HepG2 (cell line): ENCODE measurements around the gene PIM3. TPM values are rescaled to one million over a fixed set of nuclear protein-coding genes. Genes with fewer than 3 reads are reported as not detected.
A peak's percentile ranks its signal among the peaks of the same experiment; 100 is the strongest.

Source experiments
- AGO1 ChIP-seq: fragments of 200-400 bp; formaldehyde crosslinking; IDR thresholded peaks from 2 replicates; pipeline ENCODE4 v1.6.1; 2017; ENCODE audit warnings: mild to moderate bottlenecking, low read depth, low read length, moderate library complexity; ENCODE audit not compliant: poor library complexity, severe bottlenecking
- ARID4A ChIP-seq: sonication (generic); formaldehyde crosslinking; IDR thresholded peaks from 2 replicates; pipeline ENCODE4 v1.5.0; 2020; ENCODE audit warnings: mild to moderate bottlenecking, missing genetic modification reagents, borderline replicate concordance
- CEBPB ChIP-seq: IDR thresholded peaks from 2 replicates; pipeline ENCODE4 v1.6.1; 2011; ENCODE audit warnings: low read depth, low read length, improper control_type of control experiment, borderline replicate concordance
- CREM ChIP-seq, 2 experiments: sonication (generic) in 1 of 2; formaldehyde crosslinking in 1 of 2; IDR thresholded peaks; 2 replicates each; pipeline versions ENCODE4 v1.4.0 to v1.6.1; 2016 to 2020; ENCODE audit warnings: antibody characterized with exemption in 1 of 2, mild to moderate bottlenecking in 1 of 2, missing genetic modification reagents in 1 of 2
- MEIS1 ChIP-seq: sonication (generic); formaldehyde crosslinking; IDR thresholded peaks from 2 replicates; pipeline ENCODE4 v1.9.0; 2021; ENCODE audit warnings: mild to moderate bottlenecking, missing genetic modification reagents, moderate library complexity, borderline replicate concordance
- NR1H2 ChIP-seq: sonication (generic); formaldehyde crosslinking; IDR thresholded peaks from 2 replicates; pipeline ENCODE4 v1.8.1; 2022; ENCODE audit warnings: low read depth, missing genetic modification reagents, borderline replicate concordance
- POLR2A ChIP-seq, 2 experiments: IDR thresholded peaks; 2 replicates each; pipeline ENCODE4 v1.6.1; 2011; ENCODE audit warnings: low read depth in 2 of 2, low read length in 2 of 2, mild to moderate bottlenecking in 1 of 2, moderate library complexity in 1 of 2; ENCODE audit not compliant: insufficient read depth in 1 of 2
- REPIN1 ChIP-seq: sonication (generic); formaldehyde crosslinking; IDR thresholded peaks from 2 replicates; pipeline ENCODE4 v1.8.0; 2022; ENCODE audit warnings: missing genetic modification reagents, low read depth, mild to moderate bottlenecking, borderline replicate concordance
- SIN3B ChIP-seq: fragments of 150-350 bp; IDR thresholded peaks from 2 replicates; pipeline ENCODE4 v1.6.1; 2014; ENCODE audit warnings: low read length
- polyA plus RNA-seq, 8 experiments: library from polyadenylated mRNA; depleted of rRNA in 3 of 8; stranded (reverse) in 7 of 8; unstranded in 1 of 8; fragments of >200 nt; fragmentation: Illumina TruSeq in 4 of 8; extraction: Trizol in 4 of 8; gene quantifications; 2 replicates each; pipeline versions ENCODE4 v1.2.1 to v1.2.3, GENCODE V29; 2011 to 2016; ENCODE audit warnings: low read depth in 4 of 8, missing spikeins in 1 of 8, mixed read lengths in 1 of 8; ENCODE audit not compliant: insufficient read depth in 1 of 8
- total RNA-seq, 5 experiments: library from RNA; depleted of rRNA; stranded (reverse); fragments of >200 nt; fragmentation: Illumina TruSeq; extraction: Trizol; gene quantifications; 2 replicates each; pipeline ENCODE4 v1.2.3, GENCODE V29; 2016; ENCODE audit warnings: low read depth in 1 of 5
- TF ChIP-seq, protein P1 (sequence below): sonication (generic); formaldehyde crosslinking; IDR thresholded peaks from 2 replicates; pipeline ENCODE4 v1.8.1; 2023; ENCODE audit warnings: mild to moderate bottlenecking, inconsistent platforms, moderate library complexity, missing genetic modification reagents, borderline replicate concordance
- TF ChIP-seq, protein P2 (sequence below): sonication (generic); formaldehyde crosslinking; IDR thresholded peaks from 2 replicates; pipeline ENCODE4 v1.4.0; 2020; ENCODE audit warnings: missing genetic modification reagents, mild to moderate bottlenecking, borderline replicate concordance
- TF ChIP-seq, protein P3 (sequence below): sonication (generic); formaldehyde crosslinking; IDR thresholded peaks from 2 replicates; pipeline ENCODE4 v1.4.0; 2020; ENCODE audit warnings: missing genetic modification reagents

Gene PIM3
- total and polyA plus RNA-seq, 2 of the 13 experiments (the other 11 are each of a cell fraction or from before 2014, with no cell fraction given): 21.6 to 31.2 TPM

DNA sequence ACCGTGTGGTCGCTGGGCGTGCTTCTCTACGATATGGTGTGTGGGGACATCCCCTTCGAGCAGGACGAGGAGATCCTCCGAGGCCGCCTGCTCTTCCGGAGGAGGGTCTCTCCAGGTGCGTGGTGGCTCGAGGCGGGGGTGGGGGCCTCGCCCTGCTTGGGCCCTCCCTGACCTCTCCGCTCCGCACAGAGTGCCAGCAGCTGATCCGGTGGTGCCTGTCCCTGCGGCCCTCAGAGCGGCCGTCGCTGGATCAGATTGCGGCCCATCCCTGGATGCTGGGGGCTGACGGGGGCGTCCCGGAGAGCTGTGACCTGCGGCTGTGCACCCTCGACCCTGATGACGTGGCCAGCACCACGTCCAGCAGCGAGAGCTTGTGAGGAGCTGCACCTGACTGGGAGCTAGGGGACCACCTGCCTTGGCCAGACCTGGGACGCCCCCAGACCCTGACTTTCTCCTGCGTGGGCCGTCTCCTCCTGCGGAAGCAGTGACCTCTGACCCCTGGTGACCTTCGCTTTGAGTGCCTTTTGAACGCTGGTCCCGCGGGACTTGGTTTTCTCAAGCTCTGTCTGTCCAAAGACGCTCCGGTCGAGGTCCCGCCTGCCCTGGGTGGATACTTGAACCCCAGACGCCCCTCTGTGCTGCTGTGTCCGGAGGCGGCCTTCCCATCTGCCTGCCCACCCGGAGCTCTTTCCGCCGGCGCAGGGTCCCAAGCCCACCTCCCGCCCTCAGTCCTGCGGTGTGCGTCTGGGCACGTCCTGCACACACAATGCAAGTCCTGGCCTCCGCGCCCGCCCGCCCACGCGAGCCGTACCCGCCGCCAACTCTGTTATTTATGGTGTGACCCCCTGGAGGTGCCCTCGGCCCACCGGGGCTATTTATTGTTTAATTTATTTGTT lies 2.4 kb downstream of the PIM3 start (continued):
- TF ChIP-seq MEIS1 (CRISPR knock-in tag) (no peak), POLR2A (IDR thresholded peaks at IDR 0.05; ENCODE audit: insufficient read depth in 1 of 2, low read depth in 2 of 2, low read length in 2 of 2) (peak in 1 of 2 experiments; percentile 4; a peak in 1 of 4 replicates), CREM (IDR thresholded peaks at IDR 0.05) (no peak), CREM (CRISPR knock-in tag; IDR thresholded peaks at IDR 0.05) (no peak), SIN3B (no peak), ARID4A (CRISPR knock-in tag) (0 out of 2 replicates have a peak, but pooled peaks have one; percentile 2), REPIN1 (CRISPR knock-in tag) (0 out of 2 replicates have a peak, but pooled peaks have one; percentile 23), NR1H2 (no peak), AGO1 (peak; percentile 82), CEBPB (no peak)
- TF ChIP-seq, protein P1, sequence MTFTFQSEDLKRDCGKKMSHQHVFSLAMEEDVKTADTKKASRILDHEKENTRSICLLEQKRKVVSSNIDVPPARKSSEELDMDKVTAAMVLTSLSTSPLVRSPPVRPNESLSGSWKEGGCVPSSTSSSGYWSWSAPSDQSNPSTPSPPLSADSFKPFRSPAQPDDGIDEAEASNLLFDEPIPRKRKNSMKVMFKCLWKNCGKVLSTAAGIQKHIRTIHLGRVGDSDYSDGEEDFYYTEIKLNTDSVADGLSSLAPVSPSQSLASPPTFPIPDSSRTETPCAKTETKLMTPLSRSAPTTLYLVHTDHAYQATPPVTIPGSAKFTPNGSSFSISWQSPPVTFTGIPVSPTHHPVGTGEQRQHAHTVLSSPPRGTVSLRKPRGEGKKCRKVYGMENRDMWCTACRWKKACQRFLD (CRISPR knock-in tag): 0 out of 2 replicates have a peak, but pooled peaks have one; percentile 52
- TF ChIP-seq, protein P2, sequence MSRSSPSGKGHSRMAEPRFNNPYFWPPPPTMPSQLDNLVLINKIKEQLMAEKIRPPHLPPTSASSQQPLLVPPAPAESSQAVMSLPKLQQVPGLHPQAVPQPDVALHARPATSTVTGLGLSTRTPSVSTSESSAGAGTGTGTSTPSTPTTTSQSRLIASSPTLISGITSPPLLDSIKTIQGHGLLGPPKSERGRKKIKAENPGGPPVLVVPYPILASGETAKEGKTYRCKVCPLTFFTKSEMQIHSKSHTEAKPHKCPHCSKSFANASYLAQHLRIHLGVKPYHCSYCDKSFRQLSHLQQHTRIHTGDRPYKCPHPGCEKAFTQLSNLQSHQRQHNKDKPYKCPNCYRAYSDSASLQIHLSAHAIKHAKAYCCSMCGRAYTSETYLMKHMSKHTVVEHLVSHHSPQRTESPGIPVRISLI (CRISPR knock-in tag): 0 out of 2 replicates have a peak, but pooled peaks have one; percentile 15
- TF ChIP-seq, protein P3, sequence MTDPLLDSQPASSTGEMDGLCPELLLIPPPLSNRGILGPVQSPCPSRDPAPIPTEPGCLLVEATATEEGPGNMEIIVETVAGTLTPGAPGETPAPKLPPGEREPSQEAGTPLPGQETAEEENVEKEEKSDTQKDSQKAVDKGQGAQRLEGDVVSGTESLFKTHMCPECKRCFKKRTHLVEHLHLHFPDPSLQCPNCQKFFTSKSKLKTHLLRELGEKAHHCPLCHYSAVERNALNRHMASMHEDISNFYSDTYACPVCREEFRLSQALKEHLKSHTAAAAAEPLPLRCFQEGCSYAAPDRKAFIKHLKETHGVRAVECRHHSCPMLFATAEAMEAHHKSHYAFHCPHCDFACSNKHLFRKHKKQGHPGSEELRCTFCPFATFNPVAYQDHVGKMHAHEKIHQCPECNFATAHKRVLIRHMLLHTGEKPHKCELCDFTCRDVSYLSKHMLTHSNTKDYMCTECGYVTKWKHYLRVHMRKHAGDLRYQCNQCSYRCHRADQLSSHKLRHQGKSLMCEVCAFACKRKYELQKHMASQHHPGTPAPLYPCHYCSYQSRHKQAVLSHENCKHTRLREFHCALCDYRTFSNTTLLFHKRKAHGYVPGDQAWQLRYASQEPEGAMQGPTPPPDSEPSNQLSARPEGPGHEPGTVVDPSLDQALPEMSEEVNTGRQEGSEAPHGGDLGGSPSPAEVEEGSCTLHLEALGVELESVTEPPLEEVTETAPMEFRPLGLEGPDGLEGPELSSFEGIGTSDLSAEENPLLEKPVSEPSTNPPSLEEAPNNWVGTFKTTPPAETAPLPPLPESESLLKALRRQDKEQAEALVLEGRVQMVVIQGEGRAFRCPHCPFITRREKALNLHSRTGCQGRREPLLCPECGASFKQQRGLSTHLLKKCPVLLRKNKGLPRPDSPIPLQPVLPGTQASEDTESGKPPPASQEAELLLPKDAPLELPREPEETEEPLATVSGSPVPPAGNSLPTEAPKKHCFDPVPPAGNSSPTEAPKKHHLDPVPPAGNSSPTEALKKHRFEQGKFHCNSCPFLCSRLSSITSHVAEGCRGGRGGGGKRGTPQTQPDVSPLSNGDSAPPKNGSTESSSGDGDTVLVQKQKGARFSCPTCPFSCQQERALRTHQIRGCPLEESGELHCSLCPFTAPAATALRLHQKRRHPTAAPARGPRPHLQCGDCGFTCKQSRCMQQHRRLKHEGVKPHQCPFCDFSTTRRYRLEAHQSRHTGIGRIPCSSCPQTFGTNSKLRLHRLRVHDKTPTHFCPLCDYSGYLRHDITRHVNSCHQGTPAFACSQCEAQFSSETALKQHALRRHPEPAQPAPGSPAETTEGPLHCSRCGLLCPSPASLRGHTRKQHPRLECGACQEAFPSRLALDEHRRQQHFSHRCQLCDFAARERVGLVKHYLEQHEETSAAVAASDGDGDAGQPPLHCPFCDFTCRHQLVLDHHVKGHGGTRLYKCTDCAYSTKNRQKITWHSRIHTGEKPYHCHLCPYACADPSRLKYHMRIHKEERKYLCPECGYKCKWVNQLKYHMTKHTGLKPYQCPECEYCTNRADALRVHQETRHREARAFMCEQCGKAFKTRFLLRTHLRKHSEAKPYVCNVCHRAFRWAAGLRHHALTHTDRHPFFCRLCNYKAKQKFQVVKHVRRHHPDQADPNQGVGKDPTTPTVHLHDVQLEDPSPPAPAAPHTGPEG (CRISPR knock-in tag): peak; percentile 21; the same call in 1 of the 2 replicates
